Body of pancreas (tissue), 4 donors: ENCODE results near the gene NDFIP2. TPM values are rescaled to one million over a fixed set of nuclear protein-coding genes. Genes with fewer than 3 reads are reported as not detected.

Source experiments
- ATAC-seq: fragments of 150-250 bp; one replicate; pipeline ENCODE4 v1.9.1; 2016
- DNase-seq, 4 donors: peaks; one replicate each; pipeline ENCODE4 v3.0.0-alpha.2; 2019
- H3K27ac ChIP-seq, 4 donors: fragments of 200-600 bp; sonication (generic); 1 replicate in 3 of 4; 2 replicates in 1 of 4; pipeline versions ENCODE4 v1.5.1 to v1.6.1; 2016 to 2019; ENCODE audit warnings: mild to moderate bottlenecking in 1 of 4, mixed read lengths in 1 of 4, moderate library complexity in 1 of 4
- H3K27me3 ChIP-seq, 2 donors: fragments of 200-600 bp; sonication (generic); one replicate each; pipeline ENCODE4 v1.6.0; 2016; ENCODE audit warnings: mild to moderate bottlenecking in 1 of 2
- H3K36me3 ChIP-seq, 2 donors: fragments of 200-600 bp; sonication (generic); replicated peaks in 1 of 2; 2 replicates each; pipeline ENCODE4 v1.5.1; 2016; ENCODE audit warnings: low read depth in 2 of 2; ENCODE audit not compliant: insufficient read depth in 1 of 2
- H3K4me1 ChIP-seq: fragments of 200-600 bp; sonication (generic); one replicate; pipeline ENCODE4 v1.6.0; 2016
- H3K4me3 ChIP-seq, 2 donors: fragments of 200-600 bp; sonication (generic); 1 replicate in 1 of 2; 2 replicates in 1 of 2; pipeline ENCODE4 v1.5.1; 2016 to 2019
- H3K9me3 ChIP-seq, 3 donors: fragments of 200-600 bp; sonication (generic); 1 replicate in 2 of 3; 2 replicates in 1 of 3; pipeline ENCODE4 v1.5.1; 2016
- CTCF ChIP-seq, 7 experiments: fragments of 450-650 bp in 4 of 7; fragments of 200-600 bp in 3 of 7; sonication (generic) in 3 of 7; IDR thresholded peaks; one replicate each; pipeline ENCODE4 v1.5.1; 2016 to 2019; ENCODE audit warnings: antibody characterized with exemption in 7 of 7
- POLR2A ChIP-seq, 3 donors: fragments of 450-650 bp; IDR thresholded peaks; one replicate each; pipeline ENCODE4 v1.6.1; 2016; ENCODE audit warnings: antibody characterized with exemption in 3 of 3, mild to moderate bottlenecking in 2 of 3
- WGBS, 2 donors: methylation state at CpG; one replicate each; pipeline ENCODE4 v1.1.5; 2017; 5-methylcytosine and 5-hydroxymethylcytosine counted together
- intact Hi-C: fragments of 100-400 bp; cut with DNase I; formaldehyde crosslinking; loops from one replicate; pipeline ENCODE4 v1.15.1; 2023
- total RNA-seq, 2 donors: library from RNA; depleted of rRNA; stranded (reverse); fragments of >200 nt; gene quantifications; one replicate each; pipeline ENCODE4 v1.1.0, GENCODE V29; 2016

NDFIP2 gene
- total RNA-seq = 10 to 100 TPM; 16.8 to 18.9 TPM

- H3K9me3 ChIP-seq = no peaks in the 10 kb centered on the region
- peak; percentile 90 for ATAC-seq
- peak; percentile 90 to 97 (median 97) for TF ChIP-seq POLR2A (IDR thresholded peaks at IDR 0.05)
- TF ChIP-seq CTCF (IDR thresholded peaks at IDR 0.05) = peak in 3 of 7 experiments; percentile 12 to 33 (median 29)
Measured at GRCh38 chr13:79480954-79481684, at the start of gene NDFIP2. Gene NDFIP2 (plus strand): TSS chr13:79481155. CDS start chr13:79481204, 49 bp downstream.

GRCh38 chr13:79432086-79432485, 48.9 kb upstream of the NDFIP2 start:
- DNase-seq = no peak
- TF ChIP-seq POLR2A (IDR thresholded peaks at IDR 0.05) (no peak), CTCF (IDR thresholded peaks at IDR 0.05) (no peak)
- intact Hi-C loops = no loop called here

More at GRCh38 chr13:79480954-79481684, at the start of gene NDFIP2:
- intact Hi-C loops = no loop called here
- Histone ChIP-seq H3K36me3 (no peaks in the 10 kb centered on the region), H3K4me1 (peaks cover 43% of the 10 kb centered on the region), H3K27ac (peak within 1 kb of the TSS; percentile 78 to 94 (median 89)), H3K4me3 (peak within 1 kb of the TSS; percentile 43 to 78), H3K27me3 (no peaks in the 10 kb centered on the region)
- peak; percentile 88 to 91 (median 90) for DNase-seq
- WGBS, 2 donors = 0 to 1% methylated on average over 26 to 74 of the region's 74 CpGs

GRCh38 chr13:79432992-79433391, 48.0 kb upstream of the NDFIP2 start:
- Histone ChIP-seq H3K4me3 (no peak overlapping the region), H3K4me1 (no peaks in the 10 kb centered on the region), H3K27ac (no peak overlapping the region), H3K9me3 (no peaks in the 10 kb centered on the region), H3K27me3 (no peaks in the 10 kb centered on the region), H3K36me3 (no peaks in the 10 kb centered on the region)
- 92 to 97% methylated on average over 5 to 11 of the region's 11 CpGs for WGBS, 2 donors
- intact Hi-C loops = no loop called here
- no peak for ATAC-seq
- no peak for TF ChIP-seq CTCF (IDR thresholded peaks at IDR 0.05)
- TF ChIP-seq POLR2A (IDR thresholded peaks at IDR 0.05) = no peak
- DNase-seq = no peak

More at GRCh38 chr13:79432086-79432485, 48.9 kb upstream of the NDFIP2 start:
- Histone ChIP-seq H3K27me3 (no peaks in the 10 kb centered on the region), H3K36me3 (no peaks in the 10 kb centered on the region), H3K4me3 (no peak overlapping the region), H3K27ac (no peak overlapping the region), H3K4me1 (no peaks in the 10 kb centered on the region), H3K9me3 (no peaks in the 10 kb centered on the region)
- ATAC-seq = no peak
- 93 to 98% methylated on average over 3 to 5 of the region's 6 CpGs for WGBS, 2 donors

- Histone ChIP-seq H3K4me3 (no peak overlapping the region), H3K36me3 (no peaks in the 10 kb centered on the region), H3K9me3 (no peaks in the 10 kb centered on the region), H3K27me3 (no peaks in the 10 kb centered on the region), H3K27ac (no peak overlapping the region), H3K4me1 (no peaks in the 10 kb centered on the region)
- TF ChIP-seq CTCF (IDR thresholded peaks at IDR 0.05) (no peak), POLR2A (IDR thresholded peaks at IDR 0.05) (no peak)
- intact Hi-C loops = no loop called here
- DNase-seq (no peak), ATAC-seq (peak; percentile 45)
- 32 to 33% methylated on average over 1 of the region's 1 CpG for WGBS, 2 donors
Measured at GRCh38 chr13:79434556-79434955, 46.4 kb upstream of the NDFIP2 start.
